Bronchial epithelial cell (primary cell): ENCODE data around the gene TMEM259. TPM values are rescaled to one million over a fixed set of nuclear protein-coding genes. Genes with fewer than 3 reads are reported as not detected.

Source experiments
- DNase-seq: peaks from one replicate; pipeline ENCODE4 v3.0.0-alpha.2; 2010; ENCODE audit warnings: low read depth
- FAIRE-seq: peaks from 2 replicates; lab custom pipeline; 2011; peaks lifted over from hg19 to GRCh38; lab: Jason Lieb, UNC
- H3K27me3 ChIP-seq: 2 replicates; pipeline ENCODE4 v1.5.1; 2011; ENCODE audit warnings: low read length; ENCODE audit not compliant: control insufficient read depth, insufficient read depth
- H3K36me3 ChIP-seq: 2 replicates; pipeline ENCODE4 v1.5.1; 2011; ENCODE audit warnings: low read length; ENCODE audit not compliant: control insufficient read depth, insufficient read depth
- H3K4me3 ChIP-seq: 2 replicates; pipeline ENCODE4 v1.5.1; 2011; ENCODE audit warnings: mild to moderate bottlenecking, low read depth, low read length, control low read depth
- CTCF ChIP-seq: IDR thresholded peaks from 2 replicates; pipeline ENCODE4 v1.5.1; 2011; ENCODE audit warnings: mild to moderate bottlenecking, moderate library complexity, low read length, control low read depth, inconsistent platforms; ENCODE audit not compliant: insufficient read depth, severe bottlenecking
- total RNA-seq: library from RNA; depleted of rRNA; stranded (reverse); fragments of >200 nt; gene quantifications from 2 replicates; pipeline ENCODE4 v1.2.1, GENCODE V29; 2014

Gene TMEM259
- total RNA-seq, 1 donor from 2014 or later = 54.8 TPM

- no peak for FAIRE-seq
- no peak for DNase-seq
- Histone ChIP-seq H3K4me3 (no peak overlapping the region), H3K27me3 (no peaks in the 10 kb centered on the region), H3K36me3 (peaks cover 20% of the 10 kb centered on the region)
- TF ChIP-seq CTCF = no peak
These were observed 16.7 kb upstream of the TMEM259 start for GRCh38 chr19:1037621-1038064.

GRCh38 chr19:1035998-1036621 is 15.2 kb upstream of the TMEM259 start:
- Histone ChIP-seq H3K27me3 (no peaks in the 10 kb centered on the region), H3K36me3 (peaks cover 26% of the 10 kb centered on the region), H3K4me3 (no peak overlapping the region)
- no peak for TF ChIP-seq CTCF
- no peak for DNase-seq
- FAIRE-seq = no peak

GRCh38 chr19:1032264-1032867 is 11.4 kb upstream of the TMEM259 start:
- FAIRE-seq = no peak
- TF ChIP-seq CTCF = no peak
- no peak overlapping the region for H3K4me3 ChIP-seq
- DNase-seq = no peak
- peaks cover 27% of the 10 kb centered on the region for H3K36me3 ChIP-seq
- H3K27me3 ChIP-seq = no peaks in the 10 kb centered on the region

- DNase-seq = peak; percentile 67
- TF ChIP-seq CTCF = no peak
- no peak for FAIRE-seq
- Histone ChIP-seq H3K36me3 (peaks cover 14% of the 10 kb centered on the region), H3K27me3 (no peaks in the 10 kb centered on the region), H3K4me3 (peak overlapping the region; percentile 96)
These were observed 7.4 kb upstream of the TMEM259 start for GRCh38 chr19:1028062-1028926.

GRCh38 chr19:1027650-1028061 is 6.7 kb upstream of the TMEM259 start:
- H3K4me3 ChIP-seq = peak overlapping the region; percentile 96
- no peak for TF ChIP-seq CTCF
- FAIRE-seq (no peak), DNase-seq (peak; percentile 16)
- peaks cover 14% of the 10 kb centered on the region for H3K36me3 ChIP-seq
- H3K27me3 ChIP-seq = no peaks in the 10 kb centered on the region
